OCI-LY7 (cell line): ENCODE results near the gene CNTNAP5. TPM values are rescaled to one million over a fixed set of nuclear protein-coding genes. Genes with fewer than 3 reads are reported as not detected.

Source experiments
- BruUV-seq: library from RNA; stranded (reverse); fragments of 400-500 nt; replicated peaks from 2 replicates; lab custom pipeline; 2021; lab: Mats Ljungman, UMichigan
- CTCF ChIA-PET: fragments of 300-600 bp; sonication (Branson Sonifier 250); formaldehyde crosslinking; loops from one replicate; lab custom pipeline; 2022; ENCODE audit warnings: antibody characterized with exemption; ENCODE audit not compliant: unreplicated experiment; lab: Charles Lee
- POLR2A ChIA-PET: fragments of 300-600 bp; sonication (Branson Sonifier 250); formaldehyde crosslinking; loops from one replicate; lab custom pipeline; 2022; ENCODE audit warnings: antibody characterized with exemption; lab: Charles Lee
- DNase-seq: peaks from one replicate; pipeline ENCODE4 v3.0.0-alpha.2; 2015; ENCODE audit warnings: low spot score
- H2AFZ ChIP-seq: fragments of 200-600 bp; sonication (generic), shearing (Covaris generic); 2 replicates; pipeline ENCODE4 v1.6.1; 2014; ENCODE audit warnings: mild to moderate bottlenecking, antibody characterized with exemption, low read length, moderate library complexity
- H3K27ac ChIP-seq: fragments of 200-600 bp; sonication (generic); 2 replicates; pipeline ENCODE4 v1.5.1; 2014; ENCODE audit warnings: mixed run types, low read depth, mild to moderate bottlenecking, moderate library complexity, low read length, inconsistent platforms; ENCODE audit not compliant: poor library complexity, severe bottlenecking
- H3K36me3 ChIP-seq: fragments of 200-600 bp; sonication (generic); 2 replicates; pipeline ENCODE4 v1.6.1; 2014; ENCODE audit warnings: mild to moderate bottlenecking, antibody characterized with exemption, low read length, moderate library complexity, mixed read lengths; ENCODE audit not compliant: insufficient read depth
- H3K4me1 ChIP-seq: fragments of 200-600 bp; sonication (generic); 2 replicates; pipeline ENCODE4 v1.5.1; 2014; ENCODE audit warnings: mild to moderate bottlenecking, low read length; ENCODE audit not compliant: insufficient read depth, poor library complexity, severe bottlenecking
- H3K4me2 ChIP-seq: fragments of 200-600 bp; sonication (generic); 2 replicates; pipeline ENCODE4 v1.6.1; 2014; ENCODE audit warnings: mild to moderate bottlenecking, low read length
- H3K4me3 ChIP-seq: fragments of 200-600 bp; sonication (generic); 2 replicates; pipeline ENCODE4 v1.5.1; 2014; ENCODE audit warnings: mild to moderate bottlenecking, low read depth, low read length; ENCODE audit not compliant: poor library complexity, severe bottlenecking
- H3K79me2 ChIP-seq: fragments of 200-600 bp; sonication (generic); 2 replicates; pipeline ENCODE4 v1.6.1; 2016; ENCODE audit warnings: low read depth, mild to moderate bottlenecking, low read length, moderate library complexity, mixed read lengths; ENCODE audit not compliant: insufficient read depth
- H3K9me2 ChIP-seq: fragments of 200-600 bp; sonication (generic); 2 replicates; pipeline ENCODE4 v1.6.1; 2016; ENCODE audit warnings: mild to moderate bottlenecking, low read length, mixed read lengths; ENCODE audit not compliant: insufficient read depth
- H3K9me3 ChIP-seq: fragments of 200-600 bp; sonication (generic); 2 replicates; pipeline ENCODE4 v1.6.1; 2014; ENCODE audit warnings: mild to moderate bottlenecking, mixed run types, low read length, mixed read lengths
- H4K20me1 ChIP-seq: fragments of 200-600 bp; sonication (generic); 2 replicates; pipeline ENCODE4 v1.6.1; 2014; ENCODE audit warnings: mild to moderate bottlenecking, antibody characterized with exemption, low read length, moderate library complexity, mixed read lengths; ENCODE audit not compliant: insufficient read depth
- CTCF ChIP-seq: fragments of 200-600 bp; sonication (generic); conservative IDR thresholded peaks from 2 replicates; pipeline ENCODE4 v1.5.1; 2014; ENCODE audit warnings: mild to moderate bottlenecking, antibody characterized with exemption, low read length, moderate library complexity, mixed read lengths
- EZH2phosphoT487 ChIP-seq: fragments of 200-600 bp; sonication (generic); IDR thresholded peaks from 2 replicates; pipeline ENCODE4 v1.6.1; 2018; ENCODE audit warnings: low read depth, borderline replicate concordance, mild to moderate bottlenecking, mixed run types, antibody characterized with exemption, low read length, moderate library complexity, mixed read lengths
- intact Hi-C: fragments of 100-400 bp; cut with micrococcal nuclease; formaldehyde crosslinking; loops from one replicate; pipeline ENCODE4 v1.10.0; 2022; ENCODE audit not compliant: unreplicated experiment
- total RNA-seq, 2 experiments: library from RNA; depleted of rRNA in 1 of 2; stranded (reverse); fragments of >200 nt in 1 of 2; shearing (Covaris generic) in 1 of 2; gene quantifications; 2 replicates each; pipeline ENCODE4 v1.2.3, GENCODE V29; 2014 to 2022

Gene CNTNAP5
- total RNA-seq, 2 experiments from 2014 or later = not detected

GRCh38 chr2:124678043-124678442, 653.0 kb downstream of the CNTNAP5 start:
- TF ChIP-seq CTCF (no peak), EZH2phosphoT487 (no peak)
- H3K36me3 ChIP-seq = no peaks in the 10 kb centered on the region
- H2AFZ ChIP-seq = no peak overlapping the region
- no peaks in the 10 kb centered on the region for H4K20me1 ChIP-seq
- no peak overlapping the region for H3K4me3 ChIP-seq
- no peaks in the 10 kb centered on the region for H3K9me2 ChIP-seq
- H3K9me3 ChIP-seq = no peaks in the 10 kb centered on the region
- no peaks in the 10 kb centered on the region for H3K4me1 ChIP-seq
- no peak overlapping the region for H3K27ac ChIP-seq
- ChIA-PET CTCF (no interaction called here), POLR2A (no interaction called here)
- H3K4me2 ChIP-seq = no peak overlapping the region
- BruUV-seq = no TSS peak
- no peak for DNase-seq
- intact Hi-C loops = no loop called here
- H3K79me2 ChIP-seq = no peaks in the 10 kb centered on the region

- no peak for DNase-seq
- no peaks in the 10 kb centered on the region for H3K9me3 ChIP-seq
Observed at GRCh38 chr2:124683536-124684428, 658.7 kb downstream of the CNTNAP5 start.

More at GRCh38 chr2:124683536-124684428, 658.7 kb downstream of the CNTNAP5 start:
- intact Hi-C loops = no loop called here
- TF ChIP-seq EZH2phosphoT487 (no peak), CTCF (no peak)
- no TSS peak for BruUV-seq
- ChIA-PET POLR2A (interaction anchor here (0.6 kb wide), 1 partner anchor 702 kb away, joined by 3 read pairs; no protein-coding TSS in a partner anchor), CTCF (no interaction called here)
- H3K4me1 ChIP-seq = no peaks in the 10 kb centered on the region
- H2AFZ ChIP-seq = no peak overlapping the region
- H3K9me2 ChIP-seq = no peaks in the 10 kb centered on the region
- no peak overlapping the region for H3K27ac ChIP-seq
- no peak overlapping the region for H3K4me3 ChIP-seq
- no peaks in the 10 kb centered on the region for H3K79me2 ChIP-seq
- no peaks in the 10 kb centered on the region for H3K36me3 ChIP-seq
- H4K20me1 ChIP-seq = no peaks in the 10 kb centered on the region
- H3K4me2 ChIP-seq = no peak overlapping the region
